Thymus (tissue), 11 donors: ENCODE results near the gene ABCA5. TPM values are rescaled to one million over a fixed set of nuclear protein-coding genes. Genes with fewer than 3 reads are reported as not detected.

Experiments used
- DNase-seq, 9 donors: peaks; one replicate each; pipeline ENCODE4 v3.0.0-alpha.2; 2013; ENCODE audit warnings: low spot score in 9 of 9, low read depth in 6 of 9, missing footprints in 1 of 9
- H3K27ac ChIP-seq, 2 donors: one replicate each; pipeline ENCODE4 v1.5.1; 2013; ENCODE audit warnings: control low read depth in 1 of 2, low read depth in 1 of 2, low read length in 1 of 2, mild to moderate bottlenecking in 1 of 2, moderate library complexity in 1 of 2
- H3K27me3 ChIP-seq, 2 donors: one replicate each; pipeline ENCODE4 v1.5.1; 2013; ENCODE audit warnings: low read length in 1 of 2; ENCODE audit not compliant: control insufficient read depth in 2 of 2, insufficient read depth in 1 of 2
- H3K36me3 ChIP-seq, 2 donors: one replicate each; pipeline ENCODE4 v1.5.1; 2013; ENCODE audit warnings: low read length in 1 of 2, mild to moderate bottlenecking in 1 of 2, moderate library complexity in 1 of 2; ENCODE audit not compliant: control insufficient read depth in 2 of 2, insufficient read depth in 2 of 2
- H3K4me1 ChIP-seq, 2 donors: one replicate each; pipeline ENCODE4 v1.5.1; 2013; ENCODE audit warnings: low read length in 2 of 2; ENCODE audit not compliant: control insufficient read depth in 2 of 2, insufficient read depth in 2 of 2
- H3K4me3 ChIP-seq, 2 donors: one replicate each; pipeline ENCODE4 v1.5.1; 2013; ENCODE audit warnings: low read length in 2 of 2, control low read depth in 1 of 2, mild to moderate bottlenecking in 1 of 2
- H3K9me3 ChIP-seq, 2 donors: one replicate each; pipeline ENCODE4 v1.5.1; 2013; ENCODE audit warnings: low read length in 1 of 2, mild to moderate bottlenecking in 1 of 2; ENCODE audit not compliant: control insufficient read depth in 2 of 2, insufficient read depth in 1 of 2
- WGBS: extraction: QIAGEN DNeasy Blood & Tissue Kit; methylation state at CpG from one replicate; pipeline ENCODE4 v1.1.7; 2013; 5-methylcytosine and 5-hydroxymethylcytosine counted together
- polyA plus RNA-seq: library from polyadenylated mRNA; stranded (reverse); fragments of 200-250 nt; gene quantifications from one replicate; pipeline ENCODE4 v1.2.3, GENCODE V29; 2013
- total RNA-seq: library from RNA; stranded (reverse); fragments of 120-200 nt; gene quantifications from one replicate; pipeline ENCODE4 v1.2.4, GENCODE V29; 2013
- donor health status: healthy.

Gene ABCA5
- total and polyA plus RNA-seq, 2 donors, result 8.3 to 63.1 TPM

DNA sequence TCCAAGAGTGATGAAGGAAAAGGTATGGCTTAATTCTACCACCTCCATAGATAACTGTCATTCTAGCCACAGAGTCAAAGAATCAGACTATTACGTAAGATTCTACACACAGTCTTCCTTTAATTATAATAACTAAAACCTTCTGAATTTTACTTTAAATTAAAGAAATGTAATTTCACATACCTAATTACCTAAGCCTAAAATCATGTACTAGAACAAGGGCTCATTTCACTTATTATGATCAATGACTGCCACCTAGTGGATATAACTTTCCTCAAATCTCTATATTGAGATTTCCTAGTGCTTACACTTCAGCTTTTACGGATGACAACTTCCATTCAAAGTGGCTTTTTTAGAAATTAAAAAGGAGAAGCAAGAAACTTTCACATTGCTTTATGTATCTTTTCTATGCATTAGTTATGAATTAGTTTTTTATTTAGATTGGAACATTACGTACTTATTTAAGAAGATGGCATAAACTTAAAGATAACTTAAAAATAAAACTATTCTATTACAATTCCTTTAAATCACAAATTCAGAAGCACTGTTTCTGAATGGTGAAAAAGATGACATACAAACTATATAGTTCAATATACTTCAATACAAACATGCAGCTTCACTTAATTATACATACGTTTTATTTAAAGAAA, 80.1 kb downstream of the ABCA5 start:
- no peaks in the 10 kb centered on the region for H3K36me3 ChIP-seq
- DNase-seq, result peak in 7 of 9 donors; percentile 17 to 65 (median 33)

DNA sequence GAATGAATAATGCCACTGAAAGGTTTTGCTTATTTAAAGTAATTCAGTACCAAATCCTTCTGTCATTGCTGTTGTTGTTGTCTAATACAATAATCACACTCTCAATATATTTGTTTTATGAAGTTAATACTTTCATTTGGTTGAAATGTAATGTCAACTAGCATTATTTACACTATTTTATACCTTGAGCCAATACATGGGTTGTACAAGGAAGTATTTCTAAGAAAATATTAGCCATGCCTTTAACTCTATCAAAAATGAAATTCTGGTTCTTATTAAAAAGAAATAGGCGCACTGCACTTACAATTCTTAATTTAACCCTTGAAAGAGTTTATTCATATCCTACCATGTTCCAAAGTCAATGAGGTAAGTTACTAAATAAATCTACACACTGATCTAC, 80.7 kb downstream of the ABCA5 start:
- WGBS, result 96% methylated on average over 1 of the region's 1 CpG
- no peaks in the 10 kb centered on the region for H3K27me3 ChIP-seq
- no peaks in the 10 kb centered on the region for H3K36me3 ChIP-seq
- no peak overlapping the region for H3K4me3 ChIP-seq
- no peak overlapping the region for H3K27ac ChIP-seq
- no peaks in the 10 kb centered on the region for H3K4me1 ChIP-seq
- DNase-seq, result no peak
- H3K9me3 ChIP-seq, result no peaks in the 10 kb centered on the region

More for the DNA sequence above, 80.1 kb downstream of the ABCA5 start:
- no peaks in the 10 kb centered on the region for H3K27me3 ChIP-seq
- H3K4me3 ChIP-seq, result no peak overlapping the region
- no peaks in the 10 kb centered on the region for H3K4me1 ChIP-seq
- H3K27ac ChIP-seq, result no peak overlapping the region
- 81% methylated on average over 4 of the region's 4 CpGs for WGBS
- no peaks in the 10 kb centered on the region for H3K9me3 ChIP-seq

DNA sequence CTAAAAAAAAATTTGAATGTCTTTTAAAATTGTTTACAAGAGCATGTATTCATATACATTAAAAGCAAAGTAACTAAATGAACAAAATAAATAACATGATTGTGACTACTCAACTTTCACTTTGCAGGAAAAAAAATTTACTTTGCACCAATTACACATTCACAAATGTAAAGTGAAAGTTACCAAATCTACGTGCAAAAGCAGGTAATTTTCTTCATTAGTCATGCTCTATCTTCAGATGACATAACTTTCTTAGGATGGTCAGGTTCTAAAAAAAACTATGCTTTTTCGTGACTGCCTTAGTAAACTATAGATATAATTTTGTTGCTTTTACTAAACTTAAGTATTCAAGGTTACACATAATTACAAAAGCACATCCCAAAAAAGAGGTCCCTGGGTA, 81.3 kb downstream of the ABCA5 start:
- Histone ChIP-seq H3K4me3 (no peak overlapping the region), H3K9me3 (no peaks in the 10 kb centered on the region), H3K4me1 (no peaks in the 10 kb centered on the region), H3K27me3 (no peaks in the 10 kb centered on the region), H3K27ac (no peak overlapping the region), H3K36me3 (no peaks in the 10 kb centered on the region)
- 41% methylated on average over 2 of the region's 2 CpGs for WGBS
- no peak for DNase-seq

DNA sequence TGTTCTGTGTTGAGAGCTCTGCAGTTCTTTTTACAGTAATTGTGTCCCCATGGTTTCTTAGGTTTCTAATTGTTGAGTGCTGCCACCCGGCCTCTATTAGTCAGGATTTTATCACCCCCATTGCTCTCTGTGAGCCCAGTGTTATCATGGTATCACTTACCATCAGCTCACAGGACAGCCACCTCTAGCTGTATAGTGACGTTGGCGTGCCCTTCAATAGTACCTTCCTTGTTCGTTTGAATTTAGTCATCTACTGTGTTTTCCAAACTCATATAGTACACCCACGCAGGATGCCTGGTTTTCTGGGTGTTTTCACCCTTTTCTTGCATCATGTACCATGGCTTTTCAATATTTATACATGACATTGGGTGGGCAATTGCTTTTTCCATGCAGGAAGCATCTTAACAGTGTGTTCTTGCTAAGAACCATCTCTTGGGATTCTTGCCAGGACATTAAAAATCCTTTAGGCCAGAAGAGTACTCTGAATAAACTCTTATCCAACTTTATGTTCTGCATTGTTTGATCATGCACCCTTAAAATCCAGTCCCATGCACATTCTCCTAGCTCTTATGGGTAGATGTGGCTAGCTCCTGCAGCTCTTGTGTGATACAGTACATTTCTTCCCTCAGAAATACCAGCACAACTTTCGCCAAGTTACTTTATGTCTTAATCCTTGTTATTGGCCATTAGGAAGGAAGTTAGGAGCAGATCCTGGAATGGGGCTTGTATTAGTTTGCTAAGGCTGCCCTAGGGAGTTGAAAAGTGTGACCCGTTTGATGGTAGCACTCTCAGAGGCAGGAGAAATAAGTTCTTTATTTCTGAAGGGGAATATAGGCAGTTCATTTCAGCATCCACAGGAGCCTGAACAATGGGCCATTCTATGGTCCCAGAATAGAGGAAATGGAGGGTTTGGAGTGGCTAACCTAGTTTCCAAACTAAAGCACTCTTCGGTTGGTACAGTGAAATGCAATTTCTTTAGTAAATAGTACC, 87.0 kb downstream of the ABCA5 start:
- no peaks in the 10 kb centered on the region for H3K36me3 ChIP-seq
- peaks cover 0 to 2% of the 10 kb centered on the region in 2 donors for H3K4me1 ChIP-seq
- no peak overlapping the region for H3K4me3 ChIP-seq
- H3K27me3 ChIP-seq, result no peaks in the 10 kb centered on the region
- WGBS, result 97% methylated on average over 8 of the region's 8 CpGs
- H3K27ac ChIP-seq, result no peak overlapping the region
- H3K9me3 ChIP-seq, result no peaks in the 10 kb centered on the region
- no peak for DNase-seq

DNA sequence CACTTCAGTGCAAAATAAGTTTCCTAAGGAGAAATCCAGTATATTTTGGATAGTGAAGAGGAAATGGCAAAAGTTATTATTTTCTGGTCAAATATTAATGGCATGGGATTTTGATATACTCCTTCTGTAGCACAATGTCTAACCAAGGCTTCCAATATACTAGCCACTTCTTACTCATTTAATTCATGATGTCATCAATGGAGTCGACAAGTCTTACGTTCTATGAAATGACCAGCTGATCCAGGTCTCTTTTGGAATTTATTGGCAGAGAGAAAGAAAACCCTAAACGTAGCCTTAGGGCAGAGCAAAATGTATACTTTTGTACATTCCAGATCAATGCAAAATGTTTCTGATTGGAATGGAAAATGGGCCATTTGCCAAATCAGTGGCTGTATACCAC, 90.0 kb downstream of the ABCA5 start:
- peaks cover 0 to 3% of the 10 kb centered on the region in 2 donors for H3K36me3 ChIP-seq
- no peak overlapping the region for H3K4me3 ChIP-seq
- H3K27me3 ChIP-seq, result no peaks in the 10 kb centered on the region
- no peaks in the 10 kb centered on the region for H3K9me3 ChIP-seq
- DNase-seq, result no peak
- peaks cover 0 to 2% of the 10 kb centered on the region in 2 donors for H3K4me1 ChIP-seq
- H3K27ac ChIP-seq, result no peak overlapping the region
- WGBS, result 96% methylated on average over 3 of the region's 3 CpGs

DNA sequence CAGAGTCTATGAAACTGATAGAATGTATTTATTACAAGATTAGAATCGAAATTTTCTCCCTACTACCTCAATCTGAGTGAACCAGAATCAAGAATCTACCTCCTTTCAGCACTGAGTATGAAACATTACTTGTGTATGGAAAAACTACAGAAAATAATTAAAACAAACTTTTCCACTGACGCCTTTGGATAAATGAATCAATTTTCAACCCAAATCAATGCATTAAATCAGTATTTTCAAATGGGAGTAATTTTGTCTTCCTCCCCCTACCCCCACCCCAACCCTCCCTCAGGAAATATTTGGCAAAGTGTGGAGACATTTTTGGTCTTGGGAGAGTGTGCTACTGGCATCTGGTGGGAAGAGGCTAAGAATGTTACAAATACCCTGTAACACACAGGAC, 90.5 kb downstream of the ABCA5 start:
- 92% methylated on average over 2 of the region's 2 CpGs for WGBS
- H3K27me3 ChIP-seq, result no peaks in the 10 kb centered on the region
- H3K36me3 ChIP-seq, result peaks cover 0 to 3% of the 10 kb centered on the region in 2 donors
- no peaks in the 10 kb centered on the region for H3K9me3 ChIP-seq
- no peak overlapping the region for H3K4me3 ChIP-seq
- no peak for DNase-seq
- H3K4me1 ChIP-seq, result peaks cover 0 to 2% of the 10 kb centered on the region in 2 donors
- no peak overlapping the region for H3K27ac ChIP-seq

DNA sequence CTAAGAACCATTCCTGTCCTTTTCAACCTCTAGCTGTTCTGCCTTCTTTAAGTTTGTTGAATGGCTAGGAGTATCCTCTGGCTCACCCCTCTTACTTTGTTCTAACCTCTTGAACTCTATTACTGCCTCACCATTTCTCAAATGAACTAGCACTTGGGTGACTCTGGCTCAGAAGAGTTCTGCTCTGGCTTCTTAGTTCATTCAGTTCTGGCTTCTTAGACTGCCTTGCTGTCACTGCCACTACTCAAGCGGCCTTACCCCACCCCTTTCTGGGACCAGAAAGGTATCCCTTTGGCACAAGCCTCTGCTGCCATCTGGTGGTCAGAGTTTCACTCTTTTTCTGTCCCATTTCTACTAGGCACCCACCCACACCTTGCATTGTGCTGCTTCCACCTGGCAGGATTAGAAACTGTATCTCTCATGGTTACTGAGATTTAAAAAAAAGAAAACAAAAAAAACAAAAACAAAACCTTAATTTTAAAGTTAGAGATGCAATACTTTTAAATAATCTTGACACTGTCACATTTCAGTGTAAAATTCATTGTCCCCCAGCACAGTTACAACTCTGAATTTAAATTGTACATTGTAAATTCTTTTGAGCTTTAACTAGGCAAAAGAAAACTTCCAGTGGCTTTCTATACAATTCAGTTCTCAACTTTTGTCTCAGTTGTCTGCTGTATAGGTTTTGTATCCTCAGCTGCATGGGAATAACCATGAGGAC, 91.4 kb downstream of the ABCA5 start:
- Histone ChIP-seq H3K36me3 (peaks cover 0 to 3% of the 10 kb centered on the region in 2 donors), H3K27ac (no peak overlapping the region), H3K9me3 (no peaks in the 10 kb centered on the region), H3K27me3 (no peaks in the 10 kb centered on the region), H3K4me3 (no peak overlapping the region), H3K4me1 (peaks cover 0 to 2% of the 10 kb centered on the region in 2 donors)
- 10% methylated on average over 1 of the region's 1 CpG for WGBS
- DNase-seq, result peak; percentile 58 to 91 (median 84)

DNA sequence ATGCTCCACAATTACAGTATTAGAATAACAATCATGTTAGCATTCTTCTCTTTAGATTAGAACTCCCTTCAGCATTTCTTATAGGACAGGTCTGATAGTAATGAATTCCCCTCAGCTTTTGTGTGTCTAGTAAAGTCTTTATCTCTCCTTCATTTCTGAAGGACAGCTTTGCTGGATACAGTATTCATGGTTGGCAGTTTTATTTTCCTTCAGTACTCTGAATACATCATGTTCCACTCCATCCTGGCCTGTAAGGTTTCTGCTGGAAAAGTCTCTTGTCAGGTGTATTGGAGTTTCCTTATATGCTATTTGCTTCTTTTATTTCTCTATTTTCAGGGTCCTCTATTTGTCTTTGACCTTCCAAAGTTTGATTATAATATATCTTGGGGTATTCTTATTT, 94.3 kb downstream of the ABCA5 start:
- DNase-seq, result no peak
- peaks cover 0 to 3% of the 10 kb centered on the region in 2 donors for H3K36me3 ChIP-seq

More for the DNA sequence above, 94.3 kb downstream of the ABCA5 start:
- H3K27me3 ChIP-seq, result no peaks in the 10 kb centered on the region
- H3K9me3 ChIP-seq, result no peaks in the 10 kb centered on the region
- peaks cover 0 to 2% of the 10 kb centered on the region in 2 donors for H3K4me1 ChIP-seq
- H3K27ac ChIP-seq, result no peak overlapping the region
- H3K4me3 ChIP-seq, result no peak overlapping the region
